IPS-11a (cell line): ENCODE measurements around the gene SESN3.
"Not testable (repeated sequence)": the region's sequence is repeated elsewhere in the genome, so short reads cannot be mapped to it uniquely, and the experiment has no call there.

Experiments
- H3K4me3 ChIP-seq: one replicate; pipeline ENCODE4 v1.5.1; 2013; ENCODE audit warnings: low read depth, low read length, control low read depth

The SESN3 gene

DNA sequence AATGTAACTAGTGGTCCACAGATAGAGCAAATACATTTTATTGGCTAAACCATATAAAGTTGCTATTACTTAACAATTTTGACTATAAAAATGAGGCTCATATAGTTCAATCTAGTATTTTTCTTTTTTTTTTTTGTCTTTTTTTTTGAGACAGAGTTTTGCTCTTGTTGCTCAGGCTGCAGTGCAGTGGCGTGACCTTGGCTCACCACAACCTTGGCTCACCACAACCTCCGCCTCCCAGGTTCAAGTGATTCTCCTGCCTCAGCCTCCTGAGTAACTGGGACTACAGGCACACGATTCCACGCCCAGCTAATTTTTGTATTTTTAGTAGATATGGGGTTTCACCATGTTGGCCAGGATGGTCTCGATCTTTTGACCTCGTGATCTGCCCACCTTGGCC is 3.9 kb downstream of the SESN3 start:
- not testable (repeated sequence) for H3K4me3 ChIP-seq

DNA sequence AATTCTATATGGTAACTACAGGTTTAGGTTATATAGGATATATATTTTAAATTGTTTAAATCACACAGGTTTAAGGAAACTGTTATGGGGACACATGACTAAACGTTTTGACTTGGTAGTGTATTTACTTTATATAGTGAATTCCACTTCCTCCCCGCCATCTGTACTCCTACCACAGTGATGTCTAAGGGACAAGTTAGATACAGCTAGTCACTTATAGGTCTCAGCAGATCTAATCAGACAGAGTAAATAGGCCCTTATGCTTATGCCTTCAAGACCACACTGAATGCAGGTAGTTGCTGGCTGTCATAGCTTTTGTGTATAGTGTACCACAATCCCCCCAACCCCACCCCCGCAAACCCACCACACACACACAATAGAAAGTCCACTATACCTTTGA is 8.2 kb downstream of the SESN3 start:
- no peak overlapping the region for H3K4me3 ChIP-seq

DNA sequence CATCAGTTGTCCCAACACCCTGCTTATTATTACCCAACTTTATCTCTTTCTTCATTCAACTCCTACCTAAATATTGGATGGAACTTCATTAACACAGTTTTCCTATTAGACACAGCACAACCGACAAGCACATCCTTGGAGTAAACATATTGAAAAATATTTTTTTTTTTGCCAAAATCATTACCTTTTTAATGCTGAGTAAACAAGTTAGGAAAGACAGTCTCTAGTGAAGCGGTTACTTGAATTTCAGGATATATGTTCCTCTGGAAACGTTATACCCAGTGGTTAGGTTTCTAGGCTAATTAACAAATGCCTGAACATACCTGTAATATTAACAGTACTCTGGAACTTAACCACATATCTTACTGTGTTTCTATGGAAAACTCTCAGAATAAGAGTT is 11.4 kb downstream of the SESN3 start:
- H3K4me3 ChIP-seq, result no peak overlapping the region

DNA sequence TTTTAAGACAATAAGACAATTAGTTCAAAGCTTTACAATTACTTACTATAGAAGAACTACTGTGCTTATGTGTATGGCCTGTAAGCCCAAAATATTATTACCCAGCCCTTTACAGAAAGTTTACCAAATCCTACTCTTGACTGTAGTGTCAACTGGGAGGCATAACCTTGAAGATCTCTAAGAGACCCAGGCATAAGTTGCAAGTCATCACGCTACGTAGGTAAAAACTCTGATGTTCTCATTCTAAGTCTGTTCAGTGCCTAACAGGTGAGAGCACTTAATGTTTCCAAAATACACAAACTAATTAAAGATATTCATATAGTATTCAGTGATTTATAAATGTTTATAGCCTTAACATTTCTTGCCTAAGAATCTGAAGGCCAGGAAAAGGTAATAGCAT is 12.9 kb downstream of the SESN3 start:
- H3K4me3 ChIP-seq, result no peak overlapping the region

- H3K4me3 ChIP-seq, result no peak overlapping the region
Observed at GRCh38 chr11:95212609-95213008, 18.4 kb downstream of the SESN3 start.

- H3K4me3 ChIP-seq, result not testable (repeated sequence)
Observed at GRCh38 chr11:95209535-95209934, 21.5 kb downstream of the SESN3 start.

DNA sequence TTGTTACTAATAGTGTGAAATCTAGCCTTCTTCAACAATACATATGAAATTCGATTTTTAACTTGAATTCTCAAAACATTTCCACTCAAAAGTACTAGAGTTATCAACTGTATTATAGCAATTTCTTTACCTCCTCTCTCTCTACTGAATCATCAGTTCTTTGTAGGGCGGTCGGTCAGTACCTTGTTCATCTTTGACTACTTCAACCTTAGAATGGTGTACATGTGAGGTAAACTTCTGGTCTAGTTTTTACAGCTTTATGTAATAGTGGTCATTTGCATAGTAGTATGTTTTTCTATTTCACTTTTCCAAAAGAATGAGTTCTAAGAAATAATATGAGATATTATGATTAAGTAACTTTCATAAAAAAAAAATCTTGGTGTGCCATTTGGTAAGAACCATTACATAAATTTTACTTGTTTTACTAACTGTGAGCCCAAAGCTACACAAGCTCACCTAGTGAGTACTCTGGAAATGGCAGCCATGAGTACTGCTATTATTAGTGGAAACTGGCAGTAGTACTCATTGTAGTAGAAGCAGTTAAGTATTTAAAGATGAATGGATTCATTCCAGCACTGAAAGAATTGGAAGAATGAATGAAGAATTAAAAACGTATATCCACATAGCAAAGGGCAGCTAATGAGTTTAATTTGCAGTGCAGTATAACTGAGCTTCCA is 30.1 kb downstream of the SESN3 start:
- no peak overlapping the region for H3K4me3 ChIP-seq

DNA sequence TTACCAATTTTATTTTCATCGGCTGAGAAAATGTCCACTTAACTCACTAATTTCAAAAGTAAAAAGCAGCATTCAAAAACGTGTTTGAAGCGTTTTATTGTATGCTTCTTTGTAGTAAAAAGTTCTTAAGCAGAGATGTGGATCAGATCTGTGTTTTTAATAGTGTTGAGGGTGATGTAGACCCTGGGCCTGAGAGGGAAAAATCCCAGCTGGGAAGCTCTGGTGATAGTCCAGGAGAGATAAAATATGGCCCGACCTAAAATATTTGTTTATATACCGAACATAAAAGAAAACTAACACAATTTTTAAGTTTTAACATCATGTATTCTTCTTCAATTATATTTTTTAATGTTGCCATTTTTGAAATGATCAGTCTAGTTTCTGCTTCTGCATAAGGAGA is 35.2 kb downstream of the SESN3 start:
- no peak overlapping the region for H3K4me3 ChIP-seq

DNA sequence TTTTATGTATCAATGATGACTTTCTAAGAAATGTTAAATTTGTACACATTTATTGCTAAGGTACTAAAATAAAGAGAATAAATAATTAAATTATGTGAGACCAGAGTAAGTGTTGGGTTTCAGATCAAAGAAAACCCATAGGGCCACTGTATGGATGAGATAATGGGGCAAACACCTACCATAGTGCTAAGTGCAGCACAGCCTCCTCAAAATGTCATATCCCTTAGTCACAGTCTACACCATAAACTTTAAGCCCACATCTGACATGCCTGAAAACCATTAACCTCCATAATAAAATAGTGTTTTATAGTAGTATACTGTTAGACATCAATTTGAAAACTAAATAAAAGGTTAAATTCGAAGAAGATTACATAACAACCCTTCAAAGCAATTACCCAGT is 37.5 kb downstream of the SESN3 start:
- H3K4me3 ChIP-seq, result no peak overlapping the region

DNA sequence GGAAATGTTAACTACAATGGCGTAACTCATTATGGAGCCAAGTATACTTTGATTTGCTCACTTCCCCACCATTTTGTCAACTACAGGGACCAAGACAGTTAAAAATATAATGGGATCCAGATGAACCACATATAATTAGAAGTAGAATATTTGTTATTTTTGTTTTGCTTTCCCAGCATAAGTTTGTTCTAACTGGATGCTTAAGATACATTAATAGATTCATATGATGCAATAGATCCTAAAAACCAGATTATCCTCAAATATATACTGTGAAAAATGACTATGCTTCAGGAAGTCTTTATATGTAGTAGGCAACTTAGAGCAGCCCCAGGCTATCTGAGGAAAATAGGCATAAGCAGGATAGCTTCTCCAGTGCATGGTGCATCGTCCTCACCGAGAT is 38.3 kb downstream of the SESN3 start:
- no peak overlapping the region for H3K4me3 ChIP-seq

DNA sequence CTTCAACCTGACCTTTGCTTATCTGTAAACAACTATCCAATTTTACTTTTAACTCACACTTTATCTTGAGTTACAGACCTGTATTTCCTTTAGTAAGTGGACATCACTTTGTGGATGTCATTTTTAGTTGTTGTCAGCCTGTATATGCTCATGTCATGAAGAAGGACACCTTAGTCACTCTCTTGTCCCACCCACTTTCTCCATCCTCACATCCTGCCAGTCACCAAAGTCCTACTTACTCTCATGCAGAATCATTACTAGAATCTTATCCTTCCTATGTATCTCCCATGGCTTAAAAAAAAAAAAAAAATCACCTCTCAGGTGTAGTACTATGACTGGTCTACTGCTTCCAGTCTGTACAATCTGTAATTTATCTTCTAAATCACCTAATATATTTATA is 43.3 kb downstream of the SESN3 start:
- no peak overlapping the region for H3K4me3 ChIP-seq

- H3K4me3 ChIP-seq, result no peak overlapping the region
Observed at GRCh38 chr11:95182397-95182796, 48.6 kb downstream of the SESN3 start.

GRCh38 chr11:95175818-95176380 is 55.1 kb downstream of the SESN3 start:
- no peak overlapping the region for H3K4me3 ChIP-seq

GRCh38 chr11:95170294-95170693 is 60.7 kb downstream of the SESN3 start:
- no peak overlapping the region for H3K4me3 ChIP-seq

GRCh38 chr11:95166781-95167180 is 64.2 kb downstream of the SESN3 start:
- no peak overlapping the region for H3K4me3 ChIP-seq

- H3K4me3 ChIP-seq, result no peak overlapping the region
Observed at GRCh38 chr11:95165638-95166037, 65.4 kb downstream of the SESN3 start.

- no peak overlapping the region for H3K4me3 ChIP-seq
Observed at GRCh38 chr11:95163106-95163505, 67.9 kb downstream of the SESN3 start.

GRCh38 chr11:95161248-95161647 is 69.8 kb downstream of the SESN3 start:
- H3K4me3 ChIP-seq, result no peak overlapping the region

DNA sequence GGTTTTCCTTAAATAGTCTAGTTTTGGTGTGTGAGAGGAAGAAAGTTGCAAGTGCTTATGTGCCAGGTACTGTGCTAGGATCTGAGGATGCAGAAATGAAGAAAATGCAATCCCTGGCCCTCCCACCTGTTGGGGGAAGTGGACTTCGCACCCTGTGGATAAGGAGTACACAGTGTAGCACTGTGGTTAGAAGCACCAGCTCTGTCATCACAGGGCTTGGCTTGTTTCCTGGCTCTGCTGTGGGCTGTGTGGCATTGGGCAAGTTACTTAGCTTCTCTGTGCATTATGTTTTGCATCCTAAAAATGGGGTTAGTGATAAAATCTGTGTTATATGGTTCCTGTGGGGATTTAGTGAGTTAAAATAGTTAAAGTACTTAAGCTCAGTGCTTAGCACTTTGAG is 73.2 kb downstream of the SESN3 start:
- H3K4me3 ChIP-seq, result no peak overlapping the region

GRCh38 chr11:95156916-95157541 is 74.0 kb downstream of the SESN3 start:
- no peak overlapping the region for H3K4me3 ChIP-seq

GRCh38 chr11:95156133-95156721 is 74.8 kb downstream of the SESN3 start:
- H3K4me3 ChIP-seq, result no peak overlapping the region

GRCh38 chr11:95155385-95155784 is 75.6 kb downstream of the SESN3 start:
- no peak overlapping the region for H3K4me3 ChIP-seq
